ENCODE results near the gene KLF18.

KLF18 gene

GRCh38 chr1:44108971-44109370, 32.5 kb downstream of the KLF18 start:
- DNase-seq (ENCODE audit: low spot score), result no peak
- TF ChIP-seq CTCF (IDR thresholded peaks at IDR 0.05; ENCODE audit: extremely low read depth, missing control alignments), result no peak

- no peak for DNase-seq (ENCODE audit: low spot score)
- no peak for TF ChIP-seq CTCF (IDR thresholded peaks at IDR 0.05; ENCODE audit: extremely low read depth, missing control alignments)
Measured at GRCh38 chr1:44108241-44108640, 33.2 kb downstream of the KLF18 start.

GRCh38 chr1:44105810-44106209, 35.6 kb downstream of the KLF18 start:
- no peak for DNase-seq (ENCODE audit: low spot score)
- TF ChIP-seq CTCF (IDR thresholded peaks at IDR 0.05; ENCODE audit: extremely low read depth, missing control alignments), result no peak

GRCh38 chr1:44103270-44104131, 37.9 kb downstream of the KLF18 start:
- no peak for TF ChIP-seq CTCF (IDR thresholded peaks at IDR 0.05; ENCODE audit: extremely low read depth, missing control alignments)
- DNase-seq (ENCODE audit: low spot score), result no peak

- no peak for TF ChIP-seq CTCF (IDR thresholded peaks at IDR 0.05; ENCODE audit: extremely low read depth, missing control alignments)
- no peak for DNase-seq (ENCODE audit: low spot score)
Measured at GRCh38 chr1:44101328-44101727, 40.1 kb downstream of the KLF18 start.

GRCh38 chr1:44100183-44100868, 41.1 kb downstream of the KLF18 start:
- no peak for DNase-seq (ENCODE audit: low spot score)
- no peak for TF ChIP-seq CTCF (IDR thresholded peaks at IDR 0.05; ENCODE audit: extremely low read depth, missing control alignments)

- no peak for TF ChIP-seq CTCF (IDR thresholded peaks at IDR 0.05; ENCODE audit: extremely low read depth, missing control alignments)
- no peak for DNase-seq (ENCODE audit: low spot score)
Measured at GRCh38 chr1:44094047-44094446, 47.4 kb downstream of the KLF18 start.

Data from GM20000 (cell line).